Erythroblast (primary cell): ENCODE data around the gene IPCEF1.

Source experiments
- GATA1 ChIP-seq: IDR thresholded peaks from 2 replicates; pipeline ENCODE4 v1.6.1; 2011; ENCODE audit warnings: low read depth, mild to moderate bottlenecking, control low read depth, low read length, moderate library complexity
- POLR2A ChIP-seq: IDR thresholded peaks from 2 replicates; pipeline ENCODE4 v1.6.1; 2011; ENCODE audit warnings: mild to moderate bottlenecking, low read length

GRCh38 chr6:154295733-154296132 lies 60.9 kb downstream of the IPCEF1 start:
- TF ChIP-seq POLR2A (no peak), GATA1 (no peak)
